Upper lobe of left lung (tissue), 6 donors: ENCODE data around the gene USP32. TPM values are rescaled to one million over a fixed set of nuclear protein-coding genes. Genes with fewer than 3 reads are reported as not detected.

ENCODE experiments used
- ATAC-seq, 2 donors: fragments of 200-7000 bp; cut with Tn5 transposase; one replicate each; pipeline ENCODE4 v1.9.1; 2022; ENCODE audit warnings: mild to moderate bottlenecking in 2 of 2, moderate library complexity in 2 of 2; ENCODE audit not compliant: low FRiP score in 2 of 2
- DNase-seq, 2 donors: peaks; one replicate each; pipeline ENCODE4 v3.0.0-alpha.2; 2019 to 2020
- H3K27ac ChIP-seq, 4 donors: fragments of 200-600 bp; sonication (generic); one replicate each; pipeline ENCODE4 v1.5.1; 2016 to 2019
- H3K27me3 ChIP-seq, 4 donors: fragments of 200-600 bp; sonication (generic); one replicate each; pipeline ENCODE4 v1.5.1; 2017 to 2019
- H3K36me3 ChIP-seq, 4 donors: fragments of 200-600 bp; sonication (generic); one replicate each; pipeline ENCODE4 v1.5.1; 2016 to 2019
- H3K4me1 ChIP-seq, 4 donors: fragments of 200-600 bp; sonication (generic); one replicate each; pipeline ENCODE4 v1.5.1; 2018 to 2019
- H3K4me3 ChIP-seq, 4 donors: fragments of 200-600 bp; sonication (generic); one replicate each; pipeline ENCODE4 v1.5.1; 2017 to 2019; ENCODE audit warnings: mild to moderate bottlenecking in 2 of 4, moderate library complexity in 1 of 4
- H3K9me3 ChIP-seq, 4 donors: fragments of 200-600 bp; sonication (generic); one replicate each; pipeline ENCODE4 v1.5.1; 2018 to 2019
- EP300 ChIP-seq, 4 donors: sonication (generic); formaldehyde crosslinking; IDR thresholded peaks; one replicate each; pipeline ENCODE4 v1.5.1; 2017; ENCODE audit warnings: antibody characterized with exemption in 4 of 4, control low read depth in 2 of 4
- POLR2A ChIP-seq, 4 donors: fragments of 450-650 bp; IDR thresholded peaks; one replicate each; pipeline ENCODE4 v1.5.1; 2016 to 2017; ENCODE audit warnings: antibody characterized with exemption in 4 of 4, mild to moderate bottlenecking in 2 of 4
- POLR2AphosphoS5 ChIP-seq, 2 donors: sonication (generic); formaldehyde crosslinking; IDR thresholded peaks; one replicate each; pipeline ENCODE4 v1.5.1; 2017; ENCODE audit warnings: antibody characterized with exemption in 2 of 2
- WGBS, 2 donors: methylation state at CpG; one replicate each; pipeline ENCODE4 v1.1.5; 2017 to 2018; 5-methylcytosine and 5-hydroxymethylcytosine counted together
- total RNA-seq, 6 donors: library from RNA; depleted of rRNA in 4 of 6; stranded (reverse); fragments of >200 nt in 4 of 6; gene quantifications; one replicate each; pipeline versions ENCODE4 v1.1.0 to v1.2.1, GENCODE V29; 2016 to 2021
- TF ChIP-seq, protein P1 (sequence below), 6 experiments: fragments of 450-650 bp in 4 of 6; fragments of 200-600 bp in 2 of 6; sonication (generic) in 2 of 6; IDR thresholded peaks; one replicate each; pipeline ENCODE4 v1.5.1; 2016 to 2019; ENCODE audit warnings: antibody characterized with exemption in 6 of 6
- donor health status: DM: no; HTN: no; CAD: no; lungs with moderate emphysema.
- donor health status: DM: no; HTN: yes; CAD: no; lungs with severe emphysema.

USP32 gene
- total RNA-seq, 6 donors from 2014 or later = 69.5 to 115 (median 86.3) TPM

- ATAC-seq = peak in 1 of 2 donors; percentile 47
- Histone ChIP-seq H3K4me1 (peaks cover 0 to 10% (median 4%) of the 10 kb centered on the region in 4 donors), H3K27ac (peak overlapping the region in 2 of 4 donors; percentile 17 to 42), H3K4me3 (no peak overlapping the region), H3K36me3 (peaks cover 0 to 6% (median 0%) of the 10 kb centered on the region in 4 donors), H3K9me3 (no peaks in the 10 kb centered on the region), H3K27me3 (no peaks in the 10 kb centered on the region)
- 90 to 95% methylated on average over 6 of the region's 6 CpGs for WGBS, 2 donors
- TF ChIP-seq, protein P1, sequence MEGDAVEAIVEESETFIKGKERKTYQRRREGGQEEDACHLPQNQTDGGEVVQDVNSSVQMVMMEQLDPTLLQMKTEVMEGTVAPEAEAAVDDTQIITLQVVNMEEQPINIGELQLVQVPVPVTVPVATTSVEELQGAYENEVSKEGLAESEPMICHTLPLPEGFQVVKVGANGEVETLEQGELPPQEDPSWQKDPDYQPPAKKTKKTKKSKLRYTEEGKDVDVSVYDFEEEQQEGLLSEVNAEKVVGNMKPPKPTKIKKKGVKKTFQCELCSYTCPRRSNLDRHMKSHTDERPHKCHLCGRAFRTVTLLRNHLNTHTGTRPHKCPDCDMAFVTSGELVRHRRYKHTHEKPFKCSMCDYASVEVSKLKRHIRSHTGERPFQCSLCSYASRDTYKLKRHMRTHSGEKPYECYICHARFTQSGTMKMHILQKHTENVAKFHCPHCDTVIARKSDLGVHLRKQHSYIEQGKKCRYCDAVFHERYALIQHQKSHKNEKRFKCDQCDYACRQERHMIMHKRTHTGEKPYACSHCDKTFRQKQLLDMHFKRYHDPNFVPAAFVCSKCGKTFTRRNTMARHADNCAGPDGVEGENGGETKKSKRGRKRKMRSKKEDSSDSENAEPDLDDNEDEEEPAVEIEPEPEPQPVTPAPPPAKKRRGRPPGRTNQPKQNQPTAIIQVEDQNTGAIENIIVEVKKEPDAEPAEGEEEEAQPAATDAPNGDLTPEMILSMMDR (IDR thresholded peaks at IDR 0.05) = no peak
- TF ChIP-seq POLR2A (IDR thresholded peaks at IDR 0.05) = no peak
- TF ChIP-seq EP300 (IDR thresholded peaks at IDR 0.05) = no peak
- no peak for TF ChIP-seq POLR2AphosphoS5 (IDR thresholded peaks at IDR 0.05)
- no peak for DNase-seq
Measured at GRCh38 chr17:60372790-60373483, 19.0 kb downstream of the USP32 start.

- Histone ChIP-seq H3K27me3 (no peaks in the 10 kb centered on the region), H3K4me1 (peaks cover 0 to 10% (median 4%) of the 10 kb centered on the region in 4 donors), H3K4me3 (no peak overlapping the region), H3K27ac (peak overlapping the region in 2 of 4 donors; percentile 17 to 34), H3K9me3 (no peaks in the 10 kb centered on the region), H3K36me3 (peaks cover 0 to 5% (median 0%) of the 10 kb centered on the region in 4 donors)
- ATAC-seq (peak in 1 of 2 donors; percentile 34), DNase-seq (no peak)
- TF ChIP-seq EP300 (IDR thresholded peaks at IDR 0.05) (no peak), POLR2A (IDR thresholded peaks at IDR 0.05) (no peak), POLR2AphosphoS5 (IDR thresholded peaks at IDR 0.05) (no peak)
- TF ChIP-seq, protein P1 (IDR thresholded peaks at IDR 0.05) = no peak
- 52 to 54% methylated on average over 4 of the region's 4 CpGs for WGBS, 2 donors
Measured at GRCh38 chr17:60371818-60372510, 20.0 kb downstream of the USP32 start.

DNA sequence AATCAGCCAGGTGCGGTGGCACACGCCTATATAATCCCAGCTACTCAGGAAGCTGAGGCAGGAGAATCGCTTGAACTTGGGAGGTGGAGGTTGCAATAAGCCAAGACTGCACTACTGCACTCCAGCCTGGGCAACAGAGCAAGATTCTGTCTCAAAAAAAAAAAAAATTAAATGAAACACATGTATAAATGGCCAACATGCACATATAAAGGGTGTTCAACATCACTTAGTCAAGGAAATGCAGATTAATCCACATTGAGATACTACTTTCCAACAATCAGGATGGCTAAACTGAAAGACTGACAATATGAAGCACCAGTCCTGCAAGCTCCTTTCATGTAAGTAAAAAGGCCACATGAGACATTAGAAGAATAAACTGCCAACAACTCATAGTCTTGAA lies 20.5 kb downstream of the USP32 start:
- H3K27ac ChIP-seq = peak overlapping the region in 2 of 4 donors; percentile 17 to 34
- DNase-seq (no peak), ATAC-seq (no peak)
- no peaks in the 10 kb centered on the region for H3K36me3 ChIP-seq
- H3K9me3 ChIP-seq = no peaks in the 10 kb centered on the region
- TF ChIP-seq EP300 (IDR thresholded peaks at IDR 0.05) (no peak), POLR2A (IDR thresholded peaks at IDR 0.05) (no peak), POLR2AphosphoS5 (IDR thresholded peaks at IDR 0.05) (no peak)
- TF ChIP-seq, protein P1 (IDR thresholded peaks at IDR 0.05) = no peak
- H3K4me3 ChIP-seq = no peak overlapping the region
- WGBS, 2 donors = 86 to 92% methylated on average over 3 of the region's 3 CpGs
- peaks cover 0 to 10% (median 4%) of the 10 kb centered on the region in 4 donors for H3K4me1 ChIP-seq
- no peaks in the 10 kb centered on the region for H3K27me3 ChIP-seq

- no peaks in the 10 kb centered on the region for H3K9me3 ChIP-seq
- H3K4me1 ChIP-seq = peaks cover 0 to 10% (median 4%) of the 10 kb centered on the region in 4 donors
- TF ChIP-seq POLR2AphosphoS5 (IDR thresholded peaks at IDR 0.05) (no peak), EP300 (IDR thresholded peaks at IDR 0.05) (no peak)
- TF ChIP-seq, protein P1 (IDR thresholded peaks at IDR 0.05) = no peak
- H3K27ac ChIP-seq = no peak overlapping the region
- no peaks in the 10 kb centered on the region for H3K36me3 ChIP-seq
- no peak overlapping the region for H3K4me3 ChIP-seq
- no peak for DNase-seq
- WGBS, 2 donors = 98% methylated on average over 2 of the region's 2 CpGs
- no peak for ATAC-seq
- no peaks in the 10 kb centered on the region for H3K27me3 ChIP-seq
Measured at GRCh38 chr17:60369727-60370126, 22.2 kb downstream of the USP32 start.
